Pancreas (tissue), 10 donors: ENCODE data around the gene RHBDF1. TPM values are rescaled to one million over a fixed set of nuclear protein-coding genes. Genes with fewer than 3 reads are reported as not detected.
"Not testable (repeated sequence)": the region's sequence is repeated elsewhere in the genome, so short reads cannot be mapped to it uniquely, and the experiment has no call there.

Experiments
- ATAC-seq, 4 donors: fragments of 200-7000 bp; cut with Tn5 transposase; one replicate each; pipeline versions ENCODE4 v1.8.0 to v1.9.1; 2020; ENCODE audit warnings: mild to moderate bottlenecking in 4 of 4, moderate library complexity in 4 of 4
- DNase-seq, 6 donors: peaks; one replicate each; pipeline ENCODE4 v3.0.0-alpha.2; 2020
- FAIRE-seq: peaks from 2 replicates; lab custom pipeline; 2012; peaks lifted over from hg19 to GRCh38; lab: Jason Lieb, UNC
- H3K27ac ChIP-seq, 4 donors: fragments of 200-600 bp; sonication (generic); 1 replicate in 3 of 4; 2 replicates in 1 of 4; pipeline versions ENCODE4 v1.5.0 to v1.8.0; 2020
- H3K27me3 ChIP-seq, 4 donors: fragments of 200-600 bp; one replicate each; pipeline ENCODE4 v1.8.0; 2021
- H3K36me3 ChIP-seq, 3 donors: fragments of 200-600 bp; sonication (generic) in 1 of 3; one replicate each; pipeline versions ENCODE4 v1.5.0 to v1.8.0; 2020 to 2021
- H3K4me1 ChIP-seq, 3 donors: fragments of 200-600 bp; one replicate each; pipeline ENCODE4 v1.8.0; 2021
- H3K4me3 ChIP-seq, 4 donors: fragments of 200-600 bp; sonication (generic) in 2 of 4; one replicate each; pipeline versions ENCODE4 v1.5.0 to v1.8.0; 2020 to 2021
- H3K9me3 ChIP-seq, 4 donors: fragments of 200-600 bp; one replicate each; pipeline ENCODE4 v1.8.0; 2021
- CTCF ChIP-seq, 4 donors: fragments of 200-600 bp; sonication (generic) in 3 of 4; IDR thresholded peaks; one replicate each; pipeline versions ENCODE4 v1.5.0 to v1.8.0; 2021; ENCODE audit warnings: antibody characterized with exemption in 4 of 4
- WGBS, 2 donors: extraction: QIAGEN DNeasy Blood & Tissue Kit; methylation state at CpG; one replicate each; pipeline ENCODE4 v1.1.7; 2013; 5-methylcytosine and 5-hydroxymethylcytosine counted together
- intact Hi-C, 3 donors: fragments of 100-400 bp; cut with DNase I; formaldehyde crosslinking; loops; one replicate each; pipeline versions ENCODE4 v1.11.1 to v1.14.2; 2022
- microRNA-seq, 2 donors: library from miRNA; unstranded; fragments of <30 nt; microRNA quantifications; one replicate each; pipeline versions ENCODE4 to v1.1.0, GENCODE V29; 2019 to 2020
- polyA plus RNA-seq, 2 donors: library from polyadenylated mRNA; stranded (reverse); fragments of 200-250 nt; gene quantifications; one replicate each; pipeline ENCODE4 v1.2.3, GENCODE V29; 2013
- total RNA-seq, 6 donors: library from RNA; stranded (reverse); fragmentation: NEBNext Ultra II Directional in 4 of 6; extraction: Animal tissue kit (Norgen Biotek cat#: 25700) in 4 of 6; gene quantifications; one replicate each; pipeline versions ENCODE4 v1.2.1 to v1.2.4, GENCODE V29; 2021 to 2023
- donor health status: healthy with polysubstance abuse.
- donor health status: DM: no; HTN: no; CAD: no; lungs with moderate emphysema.
- donor health status: DM: no; HTN: no; CAD: no.
- donor health status: control.
- donor health status: control.
- donor health status: Bipolar disorder and iron deficiency.
- donor health status: DM: yes; HTN: yes; CAD: no.
- donor health status: DM: no; HTN: no; CAD: no.
- donor health status: DM: no; HTN: no; CAD: no.
- donor health status: DM: yes; HTN: yes; CAD: no.

RHBDF1 gene
- total and polyA plus RNA-seq, 8 donors: 7.3 to 56.3 (median 12.4) TPM

GRCh38 chr16:24151-24550 is 48.3 kb downstream of the RHBDF1 start:
- DNase-seq, H3K4me1 ChIP-seq, FAIRE-seq, H3K27ac ChIP-seq, intact Hi-C loops, H3K36me3 ChIP-seq, H3K27me3 ChIP-seq, H3K4me3 ChIP-seq, H3K9me3 ChIP-seq: not testable (repeated sequence)
- ATAC-seq: peak in 1 of 4 donors; percentile 5
- 80 to 87% methylated on average over 13 to 17 of the region's 22 CpGs for WGBS, 2 donors

- intact Hi-C loops, H3K27me3 ChIP-seq, H3K9me3 ChIP-seq, H3K27ac ChIP-seq, ATAC-seq, H3K4me3 ChIP-seq, FAIRE-seq, H3K4me1 ChIP-seq, H3K36me3 ChIP-seq, DNase-seq: not testable (repeated sequence)
- 79 to 86% methylated on average over 12 of the region's 12 CpGs for WGBS, 2 donors
Observed at GRCh38 chr16:20886-21285, 51.5 kb downstream of the RHBDF1 start.

- FAIRE-seq, H3K27ac ChIP-seq, H3K4me3 ChIP-seq, ATAC-seq, H3K36me3 ChIP-seq, DNase-seq, H3K27me3 ChIP-seq, H3K4me1 ChIP-seq, intact Hi-C loops, H3K9me3 ChIP-seq: not testable (repeated sequence)
- 82 to 91% methylated on average over 11 to 19 of the region's 20 CpGs for WGBS, 2 donors
Observed at GRCh38 chr16:17062-17765, 55.2 kb downstream of the RHBDF1 start.

GRCh38 chr16:10772-11171 is 61.7 kb downstream of the RHBDF1 start:
- peak in 1 of 4 donors; percentile 27 for ATAC-seq
- not testable (repeated sequence) for H3K9me3 ChIP-seq, H3K27ac ChIP-seq

GRCh38 chr16:9903-10665 is 62.3 kb downstream of the RHBDF1 start:
- TF ChIP-seq CTCF (IDR thresholded peaks at IDR 0.05): no peak
- Histone ChIP-seq H3K9me3 (no peaks in the 10 kb centered on the region), H3K4me1 (no peaks in the 10 kb centered on the region), H3K36me3 (no peaks in the 10 kb centered on the region), H3K27ac (no peak overlapping the region), H3K27me3 (no peaks in the 10 kb centered on the region), H3K4me3 (no peak overlapping the region)
- ATAC-seq (peak; percentile 89 to 92 (median 91)), DNase-seq (peak in 2 of 6 donors; percentile 39 to 74), FAIRE-seq (no peak)
- intact Hi-C loops: no loop called here
- 60 to 67% methylated on average over 39 to 48 of the region's 48 CpGs for WGBS, 2 donors

More at GRCh38 chr16:10772-11171, 61.7 kb downstream of the RHBDF1 start:
- FAIRE-seq, H3K4me1 ChIP-seq, H3K4me3 ChIP-seq, H3K36me3 ChIP-seq, H3K27me3 ChIP-seq, intact Hi-C loops: not testable (repeated sequence)
- DNase-seq: peak; percentile 86 to 96 (median 96)
- TF ChIP-seq CTCF (IDR thresholded peaks at IDR 0.05): peak; percentile 30 to 41 (median 35)
- 13 to 19% methylated on average over 7 to 8 of the region's 27 CpGs for WGBS, 2 donors

Small RNAs within 50 kb of the gene (microRNA-seq; reads per million reads assigned to microRNA genes)
- 0 reads per million in 2 donors for gene MIR6859-4

Other genes starting within 250 kb of the RHBDF1 start
- 1 to 10 TPM; 2.8 to 4.7 (median 4.1) TPM for gene POLR3K, start 19.0 kb downstream of the RHBDF1 start, total RNA-seq
- gene POLR3K, start 19.0 kb downstream of the RHBDF1 start, polyA plus RNA-seq: 1 to 10 TPM; 4.1 to 5.3 TPM
- gene SNRNP25, start 18.8 kb downstream of the RHBDF1 start, total RNA-seq: 1 to 10 TPM; 6.8 to 9.2 (median 7.8) TPM
- 10 to 100 TPM; 17.1 to 17.3 TPM for gene SNRNP25, start 18.8 kb downstream of the RHBDF1 start, polyA plus RNA-seq
- gene MPG, start 5.6 kb upstream of the RHBDF1 start, total RNA-seq: 10 to 100 TPM; 19.2 to 28.3 (median 24.4) TPM
- gene MPG, start 5.6 kb upstream of the RHBDF1 start, polyA plus RNA-seq: 10 to 100 TPM; 48.4 to 62.5 TPM
- gene NPRL3, start 66.0 kb upstream of the RHBDF1 start, total RNA-seq: 10 to 100 TPM in 5 of 6 donors, 1 to 10 TPM in 1; 8.6 to 16.4 (median 13.3) TPM
- 10 to 100 TPM; 18.9 to 25.2 TPM for gene NPRL3, start 66.0 kb upstream of the RHBDF1 start, polyA plus RNA-seq
- under 1 TPM in 1 of 6 donors, not detected in 5; 0.35 TPM for gene HBZ, start 80.0 kb upstream of the RHBDF1 start, total RNA-seq
- gene HBZ, start 80.0 kb upstream of the RHBDF1 start, polyA plus RNA-seq: not detected
- not detected for gene HBM, start 93.3 kb upstream of the RHBDF1 start, total RNA-seq
- gene HBM, start 93.3 kb upstream of the RHBDF1 start, polyA plus RNA-seq: not detected
- gene HBA2, start 100.2 kb upstream of the RHBDF1 start, total RNA-seq: 10 to 100 TPM in 2 of 6 donors, 1 to 10 TPM in 4; 1.1 to 39.5 (median 3.7) TPM
- gene HBA2, start 100.2 kb upstream of the RHBDF1 start, polyA plus RNA-seq: 1 to 10 TPM; 3.7 to 6.1 TPM
- 10 to 100 TPM in 3 of 6 donors, 1 to 10 TPM in 3; 1.9 to 51.7 (median 7.0) TPM for gene HBA1, start 104.0 kb upstream of the RHBDF1 start, total RNA-seq
- 1 to 10 TPM in 1 of 2 donors, under 1 TPM in 1; 0.85 to 4.2 TPM for gene HBA1, start 104.0 kb upstream of the RHBDF1 start, polyA plus RNA-seq
- gene HBQ1, start 107.8 kb upstream of the RHBDF1 start, total RNA-seq: under 1 TPM in 1 of 6 donors, not detected in 5; 0.32 TPM
- gene HBQ1, start 107.8 kb upstream of the RHBDF1 start, polyA plus RNA-seq: not detected
- gene LUC7L, start 156.8 kb upstream of the RHBDF1 start, total RNA-seq: 10 to 100 TPM; 20.6 to 54.4 (median 31.8) TPM
- 100 to 1,000 TPM; 273 to 333 TPM for gene LUC7L, start 156.8 kb upstream of the RHBDF1 start, polyA plus RNA-seq
- gene FAM234A, start 162.2 kb upstream of the RHBDF1 start, total RNA-seq: 10 to 100 TPM; 34.2 to 51.2 (median 39.7) TPM
- gene FAM234A, start 162.2 kb upstream of the RHBDF1 start, polyA plus RNA-seq: 10 to 100 TPM; 39.1 to 49.7 TPM
- 10 to 100 TPM in 1 of 6 donors, 1 to 10 TPM in 5; 4.5 to 14.0 (median 8.0) TPM for gene RGS11, start 203.3 kb upstream of the RHBDF1 start, total RNA-seq
- gene RGS11, start 203.3 kb upstream of the RHBDF1 start, polyA plus RNA-seq: 10 to 100 TPM; 42.9 to 47.2 TPM
- 10 to 100 TPM in 5 of 6 donors, 1 to 10 TPM in 1; 5.6 to 62.8 (median 50.7) TPM for gene ARHGDIG, start 208.0 kb upstream of the RHBDF1 start, total RNA-seq
- gene ARHGDIG, start 208.0 kb upstream of the RHBDF1 start, polyA plus RNA-seq: 100 to 1,000 TPM in 1 of 2 donors, 10 to 100 TPM in 1; 35.6 to 165 TPM
- 1,000 to 10,000 TPM in 3 of 6 donors, 100 to 1,000 TPM in 2, 10 to 100 TPM in 1; 13.0 to 1,352 (median 889) TPM for gene PDIA2, start 210.5 kb upstream of the RHBDF1 start, total RNA-seq
- 1,000 to 10,000 TPM; 1,758 to 3,084 TPM for gene PDIA2, start 210.5 kb upstream of the RHBDF1 start, polyA plus RNA-seq